T-helper 9 cell (primary cell): ENCODE measurements around the gene ZNF213.
"Not testable (repeated sequence)": the region's sequence is repeated elsewhere in the genome, so short reads cannot be mapped to it uniquely, and the experiment has no call there.

ENCODE experiments used
- DNase-seq: peaks from one replicate; pipeline ENCODE4 v3.0.0-alpha.2; 2020

Gene ZNF213

DNA sequence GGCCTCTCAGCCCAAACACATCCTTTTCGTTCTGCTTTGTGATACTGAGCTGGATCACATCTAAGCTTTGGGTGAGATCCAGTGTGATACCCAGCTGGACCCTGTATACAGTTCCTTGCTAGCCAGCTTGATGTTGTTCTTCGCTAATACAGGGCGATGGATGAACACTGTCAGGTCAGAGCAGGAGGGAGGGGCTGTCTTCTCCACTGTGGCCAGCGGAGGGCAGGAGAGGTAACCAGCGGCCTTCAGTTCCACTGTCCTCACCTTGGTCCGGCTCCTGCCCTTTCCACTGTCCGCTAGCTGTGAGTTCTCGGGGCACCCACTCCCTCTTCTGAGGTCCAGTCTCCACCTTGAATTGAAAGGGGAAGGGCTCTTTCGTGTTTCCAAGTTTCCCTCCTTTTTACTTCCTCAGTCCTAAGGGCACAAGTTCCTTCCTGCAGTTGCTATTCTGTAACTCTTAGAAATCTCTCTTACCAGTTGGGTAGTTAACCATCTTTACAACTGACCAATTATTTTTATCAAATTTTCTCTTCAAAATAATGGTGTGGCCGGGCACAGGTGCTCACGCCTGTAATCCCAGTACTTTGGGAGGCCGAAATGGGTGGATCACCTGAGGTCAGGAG lies 3.0 kb upstream of the ZNF213 start:
- no peak for DNase-seq

DNA sequence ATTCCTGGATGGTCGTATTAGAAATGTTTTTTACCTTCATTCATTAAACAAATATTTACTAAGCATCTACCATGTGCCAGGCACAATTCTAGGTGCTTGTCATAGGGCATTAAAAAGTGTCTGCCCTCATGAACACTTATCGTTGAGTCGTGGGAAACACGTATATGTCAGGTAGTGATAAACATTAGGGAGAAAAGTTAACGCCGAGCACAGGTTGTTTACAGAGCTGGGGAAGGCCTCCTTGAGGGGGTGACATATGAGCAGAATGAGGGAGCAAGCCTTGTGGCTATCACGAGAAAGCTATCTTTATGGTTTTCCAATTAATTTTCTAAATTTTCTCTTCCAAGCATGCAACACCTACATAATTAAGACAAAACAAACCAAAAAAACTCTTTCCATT lies 985 bp upstream of the ZNF213 start:
- DNase-seq: no peak

DNA sequence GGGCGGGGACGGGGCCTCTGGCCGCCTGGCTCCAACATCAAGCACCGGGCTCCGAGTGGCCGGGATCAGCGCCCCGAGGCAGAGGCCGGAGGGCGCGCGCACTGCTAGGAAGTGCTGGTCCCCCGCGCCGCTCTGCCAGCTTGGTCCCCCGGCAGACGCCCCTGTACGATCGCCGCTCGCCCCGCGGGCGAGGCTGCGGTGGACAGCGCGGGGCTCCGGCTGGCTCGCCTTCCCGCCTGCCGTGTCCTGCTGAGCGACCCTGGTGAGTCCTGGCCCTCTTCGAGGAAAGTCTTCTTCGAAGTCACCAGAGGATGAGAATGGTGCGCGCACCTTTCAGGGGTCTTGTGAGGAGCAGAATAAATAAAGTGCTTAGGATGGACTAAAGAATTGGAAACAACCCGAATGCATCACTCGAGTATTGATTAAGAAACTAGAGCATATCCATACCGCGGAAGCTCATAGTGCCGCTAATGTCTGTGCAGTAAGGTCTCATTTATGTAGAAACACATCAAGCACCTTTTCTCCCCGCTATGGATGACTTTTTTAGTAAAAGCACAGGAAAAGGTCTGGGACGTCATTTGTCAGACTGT lies 392 bp downstream of the ZNF213 start:
- DNase-seq: no peak

DNA sequence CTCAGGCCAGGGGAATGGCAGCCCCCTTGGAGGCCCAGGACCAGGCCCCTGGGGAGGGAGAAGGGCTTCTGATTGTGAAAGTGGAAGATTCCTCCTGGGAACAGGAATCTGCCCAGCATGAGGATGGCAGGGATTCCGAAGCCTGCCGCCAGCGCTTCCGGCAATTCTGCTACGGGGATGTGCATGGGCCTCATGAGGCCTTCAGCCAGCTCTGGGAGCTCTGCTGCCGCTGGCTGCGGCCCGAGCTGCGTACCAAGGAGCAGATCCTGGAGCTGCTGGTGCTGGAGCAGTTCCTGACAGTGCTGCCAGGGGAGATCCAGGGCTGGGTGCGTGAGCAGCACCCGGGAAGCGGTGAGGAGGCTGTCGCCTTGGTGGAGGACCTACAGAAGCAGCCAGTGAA lies 2.4 kb downstream of the ZNF213 start:
- no peak for DNase-seq

DNA sequence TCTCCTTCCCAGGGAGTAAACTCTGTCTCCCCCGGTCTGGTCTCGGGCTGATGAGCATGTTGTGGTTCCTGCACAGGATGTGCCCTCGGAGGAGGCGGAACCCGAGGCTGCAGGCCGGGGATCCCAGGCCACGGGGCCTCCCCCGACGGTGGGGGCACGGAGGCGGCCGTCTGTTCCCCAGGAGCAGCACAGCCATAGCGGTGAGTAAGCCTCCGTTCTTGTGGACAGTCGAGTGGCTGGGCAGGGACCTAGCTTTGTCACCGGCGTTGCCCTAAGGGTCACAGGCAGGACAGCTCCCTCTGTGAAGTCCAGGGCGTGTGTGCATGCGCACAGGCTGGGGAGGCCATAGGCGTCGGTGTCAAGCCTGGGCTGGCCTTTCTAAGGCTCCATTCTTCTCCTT lies 3.5 kb downstream of the ZNF213 start:
- no peak for DNase-seq

DNA sequence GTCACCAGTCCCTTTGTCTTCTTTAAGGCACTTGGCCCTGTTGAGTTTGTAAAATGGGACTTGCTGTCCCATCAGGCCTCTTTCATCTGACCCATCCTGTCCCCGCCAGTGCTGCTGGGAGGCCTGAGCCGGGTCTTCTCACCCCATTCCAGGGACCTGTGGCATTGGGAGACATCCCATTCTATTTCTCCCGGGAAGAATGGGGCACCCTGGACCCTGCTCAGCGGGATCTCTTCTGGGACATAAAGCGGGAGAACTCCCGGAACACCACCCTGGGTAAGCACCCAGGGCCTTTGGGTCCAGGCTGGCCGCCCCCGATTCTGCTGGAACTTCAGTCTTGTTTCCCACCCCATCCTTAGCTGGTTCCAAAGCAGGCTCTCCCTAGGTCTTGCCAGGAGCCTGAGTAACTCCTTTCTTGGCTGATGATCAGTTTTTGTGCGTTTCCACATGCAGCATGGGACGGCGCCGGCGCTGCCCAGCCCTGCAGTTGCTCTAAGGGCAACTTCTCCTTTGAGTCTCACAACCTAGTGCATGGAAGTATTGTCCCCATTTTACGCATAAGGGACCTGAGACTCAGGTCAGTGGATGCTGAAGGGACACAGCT lies 4.1 kb downstream of the ZNF213 start:
- DNase-seq: no peak

DNA sequence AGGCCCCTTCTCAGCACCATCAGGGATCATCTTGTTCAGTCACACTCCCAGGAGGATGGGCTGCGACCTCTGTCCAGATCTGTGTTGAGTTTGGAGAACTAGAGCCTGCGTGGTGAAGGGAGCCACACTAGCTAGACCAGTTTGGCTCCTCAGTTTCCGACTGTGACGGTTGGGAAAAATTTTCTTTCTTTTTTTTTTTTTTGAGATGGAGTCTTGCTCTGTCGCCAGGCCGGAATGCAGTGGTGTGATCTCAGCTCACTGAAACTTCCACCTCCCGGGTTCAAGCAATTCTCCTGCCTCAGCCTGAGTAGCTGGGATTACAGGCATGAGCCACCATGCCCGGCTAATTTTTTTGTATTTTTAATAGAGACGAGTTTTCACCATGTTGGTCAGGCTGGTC lies 4.7 kb downstream of the ZNF213 start:
- DNase-seq: not testable (repeated sequence)

DNA sequence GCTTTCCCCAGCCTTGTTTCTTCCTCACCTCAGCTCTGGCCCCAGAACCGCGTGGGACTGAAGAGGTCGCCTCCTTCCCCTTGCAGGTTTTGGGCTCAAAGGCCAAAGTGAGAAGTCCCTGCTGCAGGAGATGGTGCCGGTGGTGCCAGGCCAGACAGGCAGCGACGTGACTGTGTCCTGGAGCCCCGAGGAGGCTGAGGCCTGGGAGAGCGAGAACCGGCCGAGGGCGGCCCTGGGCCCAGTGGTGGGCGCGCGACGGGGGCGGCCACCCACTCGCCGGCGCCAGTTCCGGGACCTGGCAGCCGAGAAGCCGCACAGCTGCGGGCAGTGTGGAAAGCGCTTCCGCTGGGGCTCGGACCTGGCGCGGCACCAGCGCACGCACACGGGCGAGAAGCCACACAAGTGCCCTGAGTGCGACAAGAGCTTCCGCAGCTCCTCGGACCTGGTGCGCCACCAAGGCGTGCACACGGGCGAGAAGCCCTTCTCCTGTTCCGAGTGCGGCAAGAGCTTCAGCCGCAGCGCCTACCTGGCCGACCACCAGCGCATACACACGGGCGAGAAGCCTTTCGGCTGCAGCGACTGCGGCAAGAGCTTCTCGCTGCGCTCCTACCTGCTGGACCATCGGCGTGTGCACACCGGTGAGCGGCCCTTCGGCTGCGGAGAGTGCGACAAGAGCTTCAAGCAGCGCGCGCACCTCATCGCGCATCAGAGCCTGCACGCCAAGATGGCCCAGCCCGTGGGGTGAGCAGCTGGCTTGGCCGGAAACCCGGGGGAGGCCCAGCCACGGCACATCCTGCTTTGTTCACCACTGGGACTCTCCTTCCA lies 6.0 kb downstream of the ZNF213 start:
- no peak for DNase-seq

DNA sequence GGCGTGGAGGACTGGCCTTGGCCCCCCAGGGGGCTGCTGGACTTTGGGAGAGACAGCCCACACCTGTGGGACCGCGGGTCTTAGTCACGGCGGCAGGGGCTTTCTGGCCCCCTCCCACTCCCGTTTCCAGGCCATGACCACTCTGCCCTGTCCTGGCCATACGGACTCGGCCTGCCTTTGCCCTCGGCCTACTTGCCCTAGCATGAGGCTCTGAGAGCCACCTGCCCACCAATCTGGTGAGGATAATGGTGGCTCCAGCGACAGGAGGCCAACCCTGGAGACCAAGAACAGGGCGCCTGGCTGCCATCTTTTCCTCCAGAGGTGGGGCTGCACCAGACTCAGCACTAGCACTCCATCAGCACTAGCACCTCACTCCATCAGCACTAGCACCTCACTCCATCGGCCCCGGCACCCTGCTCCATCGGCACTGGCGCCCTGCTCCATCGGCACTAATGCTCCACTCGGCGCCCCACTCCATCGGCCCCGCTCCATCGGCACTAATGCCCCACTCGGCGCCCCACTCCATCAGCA lies 7.0 kb downstream of the ZNF213 start:
- DNase-seq: no peak

DNA sequence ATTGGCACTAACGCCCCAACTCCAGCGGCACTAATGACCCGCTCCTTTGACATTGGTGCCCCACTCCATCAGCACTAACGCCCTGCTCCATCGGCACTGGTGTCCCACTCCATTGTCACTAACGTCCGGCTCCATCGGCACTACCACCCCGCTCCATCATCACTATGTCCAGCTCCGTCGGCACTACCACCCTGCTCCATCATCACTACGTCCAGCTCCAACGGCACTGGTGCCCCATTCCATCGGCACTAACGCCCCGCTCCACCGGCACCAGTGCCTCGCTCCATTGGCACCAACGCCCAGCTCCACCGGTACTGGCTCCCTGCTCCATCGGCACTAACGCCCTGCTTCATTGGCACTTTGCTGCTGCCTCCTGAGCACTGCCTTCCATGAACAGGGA lies 7.5 kb downstream of the ZNF213 start:
- no peak for DNase-seq

DNA sequence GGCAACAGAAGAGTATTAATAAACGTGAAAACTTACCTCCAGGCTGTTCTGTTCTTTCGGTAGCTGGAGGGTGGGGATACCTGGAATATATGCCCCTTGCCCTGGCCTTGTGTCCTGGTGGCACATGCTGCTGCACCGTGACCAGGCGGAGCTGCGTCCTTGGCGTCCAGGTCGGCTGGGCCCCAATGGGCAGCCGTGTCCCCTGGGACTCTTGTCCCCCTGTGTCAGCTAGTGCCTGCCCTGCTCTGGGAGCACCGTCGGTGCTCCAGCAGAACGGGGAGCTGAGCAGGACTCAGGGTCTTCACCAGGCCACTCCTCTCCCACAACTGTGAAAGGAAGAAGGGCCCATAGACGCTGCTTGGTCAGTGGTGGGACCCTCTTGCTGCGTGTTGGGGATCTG lies 7.9 kb downstream of the ZNF213 start:
- DNase-seq: no peak

DNA sequence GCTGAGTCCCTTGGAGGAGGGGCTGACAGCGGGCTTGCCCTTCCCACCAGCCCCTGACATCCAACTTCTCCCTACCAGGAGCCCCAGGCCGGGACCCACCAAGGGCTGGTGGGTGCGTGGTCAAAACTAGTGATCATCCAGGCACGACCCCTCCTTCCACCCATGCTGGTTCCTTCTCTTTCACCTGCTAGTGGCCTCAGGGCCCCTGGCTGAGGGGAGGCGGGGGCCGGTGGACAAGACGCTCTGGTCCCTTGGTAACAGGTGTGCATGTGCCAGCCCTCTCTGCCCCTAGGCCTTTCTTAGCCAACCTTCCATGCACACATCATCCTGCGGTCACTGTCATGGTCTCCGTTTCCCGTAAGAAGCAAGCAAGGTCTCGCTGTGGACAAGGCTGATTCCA lies 8.4 kb downstream of the ZNF213 start:
- no peak for DNase-seq

DNA sequence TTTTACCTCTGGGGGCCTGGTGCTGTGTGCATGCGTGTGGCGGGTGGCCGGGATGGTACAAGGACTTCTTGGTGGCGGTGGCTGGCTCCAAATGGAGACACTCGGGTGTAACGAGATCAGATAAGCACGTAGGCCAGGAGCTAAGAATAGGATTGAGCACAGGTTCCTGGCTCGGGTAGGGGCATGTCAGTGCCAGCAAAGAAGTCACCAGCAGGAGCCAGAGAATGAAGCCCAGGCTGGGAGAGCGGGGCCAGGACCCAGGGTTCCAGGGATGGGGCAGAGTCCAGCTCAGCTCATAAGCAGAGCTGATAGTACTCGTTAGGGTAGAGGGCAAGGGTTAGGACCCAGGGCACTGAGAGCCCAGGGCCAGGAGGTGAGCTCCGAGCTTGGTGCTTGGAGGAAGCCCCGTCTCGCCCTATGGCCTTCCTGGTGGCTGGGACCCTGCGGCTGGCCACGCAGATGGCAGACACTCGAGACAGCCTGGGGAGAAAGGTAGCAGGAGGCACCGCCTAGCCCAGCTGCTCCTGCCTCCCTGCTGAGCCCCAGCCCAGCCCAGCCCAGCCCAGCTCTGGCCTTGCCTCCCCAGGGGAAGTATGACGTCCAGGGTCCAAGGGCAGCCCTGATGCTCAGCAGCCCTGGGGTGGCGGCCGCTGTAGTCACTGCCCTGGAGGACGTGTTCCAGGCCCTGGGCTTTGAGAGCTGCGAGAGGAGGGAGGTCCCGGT lies 8.9 kb downstream of the ZNF213 start:
- DNase-seq: no peak

DNA sequence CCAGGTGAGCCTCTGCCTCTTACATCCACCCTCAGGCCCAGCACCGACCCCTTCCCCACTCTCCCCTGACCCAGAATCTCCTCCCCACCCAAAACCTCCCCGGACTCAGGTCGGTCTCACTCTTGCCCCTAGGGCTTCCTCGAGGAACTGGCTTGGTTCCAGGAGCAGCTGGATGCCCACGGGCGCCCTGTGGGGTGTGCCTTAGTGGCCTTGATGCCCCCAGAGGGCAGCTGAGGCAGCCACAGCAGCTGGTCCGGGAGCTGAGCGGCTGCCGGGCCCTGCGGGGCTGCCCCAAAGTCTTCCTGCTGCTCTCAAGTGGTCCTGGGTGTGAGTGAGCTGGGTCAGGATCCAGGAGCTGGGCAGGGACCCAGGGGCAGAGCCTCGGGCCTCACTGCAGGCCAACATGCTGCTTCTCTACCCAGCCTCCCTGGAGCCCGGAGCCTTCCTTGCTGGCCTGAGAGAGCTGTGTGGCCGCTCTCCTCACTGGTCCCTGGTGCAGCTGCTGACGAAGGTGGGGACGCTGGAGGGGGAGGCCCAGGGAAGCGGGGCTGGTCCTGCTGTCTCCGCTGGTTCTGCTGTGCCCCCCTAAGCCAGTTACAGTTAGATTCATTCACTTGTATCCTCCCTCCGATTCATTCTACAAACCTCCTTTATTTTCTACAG lies 9.6 kb downstream of the ZNF213 start:
- no peak for DNase-seq

DNA sequence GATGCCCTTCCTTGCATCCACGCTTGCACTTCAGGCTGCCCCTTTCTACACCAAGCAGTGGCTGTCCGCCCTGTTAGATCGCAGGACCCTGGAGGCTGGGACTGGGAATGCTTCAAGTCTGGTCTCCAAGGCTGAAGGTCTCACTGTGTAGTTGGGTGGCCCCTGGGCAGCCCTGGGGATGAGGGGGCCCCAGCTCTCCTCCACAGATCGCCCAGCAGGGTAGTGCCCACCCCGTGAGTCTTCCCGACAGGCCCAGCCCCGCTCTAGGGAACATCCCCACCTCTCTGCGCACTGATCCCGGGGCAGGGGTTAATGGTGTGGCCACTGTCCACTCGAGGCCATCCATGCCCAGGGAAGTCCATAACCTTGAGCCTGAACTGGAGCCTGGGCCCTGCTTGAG lies 10.3 kb downstream of the ZNF213 start:
- no peak for DNase-seq

DNA sequence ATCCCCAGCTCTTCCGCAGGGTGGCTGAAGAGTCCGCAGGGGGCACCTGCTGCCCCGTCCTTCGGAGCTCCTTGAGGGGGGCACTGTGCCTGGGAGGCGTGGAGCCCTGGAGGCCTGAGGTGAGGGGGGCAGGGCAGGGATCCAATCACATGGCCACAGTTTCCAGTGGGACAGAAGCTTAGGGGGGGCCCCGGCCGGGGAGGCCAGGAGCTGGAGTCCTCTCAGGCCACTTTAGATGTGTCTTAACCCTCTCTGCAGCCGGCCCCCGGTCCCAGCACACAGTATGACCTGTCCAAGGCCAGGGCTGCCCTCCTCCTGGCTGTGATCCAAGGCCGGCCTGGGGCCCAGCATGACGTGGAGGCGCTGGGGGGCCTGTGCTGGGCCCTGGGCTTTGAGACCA lies 10.8 kb downstream of the ZNF213 start:
- no peak for DNase-seq

DNA sequence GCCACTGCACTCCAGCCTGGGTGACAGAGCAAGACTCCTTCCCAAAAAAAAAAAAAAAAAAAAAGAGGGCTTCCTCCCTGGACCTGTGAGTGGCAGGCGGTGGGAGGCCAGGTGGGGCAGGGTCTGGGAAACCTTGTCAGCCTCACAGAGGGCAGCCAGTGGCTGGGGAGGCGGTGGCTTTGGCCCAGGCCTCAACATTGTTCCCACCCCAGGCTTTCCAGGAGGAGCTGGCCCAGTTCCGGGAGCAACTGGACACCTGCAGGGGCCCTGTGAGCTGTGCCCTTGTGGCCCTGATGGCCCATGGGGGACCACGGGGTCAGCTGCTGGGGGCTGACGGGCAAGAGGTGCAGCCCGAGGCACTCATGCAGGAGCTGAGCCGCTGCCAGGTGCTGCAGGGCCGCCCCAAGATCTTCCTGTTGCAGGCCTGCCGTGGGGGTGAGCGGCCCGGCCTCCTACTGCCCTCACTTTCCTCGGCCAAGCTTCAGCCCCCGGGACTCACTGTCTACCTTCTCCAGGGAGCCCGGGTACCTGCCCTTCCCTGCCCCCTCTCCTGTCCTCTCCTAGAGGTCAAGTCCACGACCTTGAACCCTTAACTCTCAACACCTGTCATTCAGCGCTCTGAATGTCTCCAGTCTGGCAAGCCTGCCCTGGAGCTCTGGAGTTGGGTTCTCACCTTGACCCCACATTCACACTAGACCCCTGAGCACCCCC lies 12.4 kb downstream of the ZNF213 start:
- DNase-seq: no peak

DNA sequence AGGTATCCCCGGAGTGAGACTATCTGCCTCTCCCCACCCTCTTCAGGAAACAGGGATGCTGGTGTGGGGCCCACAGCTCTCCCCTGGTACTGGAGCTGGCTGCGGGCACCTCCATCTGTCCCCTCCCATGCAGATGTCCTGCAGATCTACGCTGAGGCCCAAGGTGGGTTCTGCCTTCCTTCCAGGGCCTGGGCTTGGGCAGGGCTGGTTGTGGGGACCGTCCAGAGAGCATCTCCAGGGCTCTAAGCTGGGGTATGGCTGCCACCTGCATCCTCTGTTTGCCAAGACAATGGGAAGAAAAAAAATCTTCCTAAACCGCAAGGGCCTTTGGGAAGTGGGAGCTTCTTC lies 12.9 kb downstream of the ZNF213 start:
- DNase-seq: no peak

DNA sequence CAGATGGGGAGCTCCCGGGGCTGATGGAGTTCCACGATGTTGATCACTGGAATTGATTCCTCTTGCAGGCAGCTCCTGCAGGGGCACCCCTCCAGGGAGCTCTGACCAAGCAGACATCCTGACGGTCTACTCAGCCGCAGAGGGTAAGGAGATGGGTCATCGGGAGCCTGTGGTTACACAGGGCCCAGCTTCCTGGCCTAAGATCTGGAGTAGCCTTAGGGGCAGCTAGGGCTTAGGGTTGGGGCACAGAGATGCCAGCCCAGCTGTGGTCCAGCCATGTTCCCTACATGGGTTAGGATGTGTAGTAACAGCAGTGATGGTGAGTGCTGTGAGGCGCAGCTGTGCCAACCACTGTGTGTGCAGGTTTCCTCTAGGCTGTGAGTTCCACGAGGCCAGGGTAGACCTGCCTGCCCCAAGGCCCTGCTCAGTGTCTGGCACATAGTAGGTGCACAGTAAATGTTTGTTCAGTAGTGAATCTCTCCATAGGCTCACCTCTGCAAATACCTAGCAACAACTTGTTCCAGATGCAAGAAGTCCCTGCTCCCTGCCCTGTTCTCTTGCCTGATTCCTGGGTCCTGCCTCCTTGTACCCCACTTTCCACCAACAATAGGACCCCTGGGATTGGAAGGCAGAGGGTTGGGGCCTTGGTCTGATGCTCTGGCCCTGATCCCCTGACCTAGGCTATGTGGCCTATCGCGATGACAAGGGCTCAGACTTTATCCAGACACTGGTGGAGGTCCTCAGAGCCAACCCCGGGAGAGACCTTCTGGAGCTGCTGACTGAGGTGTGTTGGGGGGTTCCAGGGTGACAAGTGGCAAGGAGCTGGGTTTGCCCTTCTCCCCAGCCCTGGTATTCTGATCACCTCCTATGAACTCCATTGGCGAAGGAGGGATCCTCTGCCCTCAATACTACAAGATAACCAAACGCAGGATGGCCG lies 13.7 kb downstream of the ZNF213 start:
- no peak for DNase-seq

DNA sequence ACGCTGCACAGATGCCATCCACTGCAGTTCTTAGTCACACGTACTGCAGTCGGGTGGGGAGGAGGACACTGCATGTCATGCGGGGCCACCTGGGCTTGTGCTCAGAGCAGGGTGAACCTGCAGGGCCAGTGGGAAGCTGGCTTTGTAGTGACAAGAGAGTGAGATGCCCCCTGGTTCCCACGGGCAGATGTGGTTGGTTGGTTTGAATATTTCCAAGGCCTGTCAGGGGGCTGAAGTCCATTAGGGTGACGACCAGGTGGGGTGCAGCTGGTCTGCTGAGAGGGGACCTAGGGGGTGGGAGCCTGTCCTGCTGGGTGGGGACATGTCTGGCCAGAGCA lies 14.3 kb downstream of the ZNF213 start:
- DNase-seq: no peak
